Trophoblast cell (in vitro differentiated cells and primary cell): ENCODE measurements around the gene ZNF575.
"Not testable (repeated sequence)": the region's sequence is repeated elsewhere in the genome, so short reads cannot be mapped to it uniquely, and the experiment has no call there.

Source experiments
- DNase-seq, 2 donors: peaks; one replicate each; pipeline ENCODE4 v3.0.0-alpha.2; 2016
- H2AFZ ChIP-seq: 2 replicates; pipeline ENCODE4 v1.6.1; 2013; ENCODE audit warnings: low read length, moderate library complexity, mild to moderate bottlenecking; ENCODE audit not compliant: insufficient read depth, poor library complexity
- H2AK5ac ChIP-seq: 2 replicates; pipeline ENCODE4 v1.6.1; 2013; ENCODE audit warnings: mild to moderate bottlenecking, low read length
- H2BK120ac ChIP-seq: 2 replicates; pipeline ENCODE4 v1.6.1; 2013; ENCODE audit warnings: low read length, mild to moderate bottlenecking, moderate library complexity; ENCODE audit not compliant: insufficient read depth, poor library complexity
- H2BK12ac ChIP-seq: 2 replicates; pipeline ENCODE4 v1.6.1; 2013; ENCODE audit warnings: mild to moderate bottlenecking, low read length, moderate library complexity
- H2BK5ac ChIP-seq: 2 replicates; pipeline ENCODE4 v1.6.1; 2013; ENCODE audit warnings: low read length, low read depth, moderate library complexity, mild to moderate bottlenecking; ENCODE audit not compliant: poor library complexity
- H3K14ac ChIP-seq: 2 replicates; pipeline ENCODE4 v1.6.1; 2013; ENCODE audit warnings: mild to moderate bottlenecking, low read length
- H3K18ac ChIP-seq: 2 replicates; pipeline ENCODE4 v1.6.1; 2013; ENCODE audit warnings: mild to moderate bottlenecking, low read length
- H3K23ac ChIP-seq: 2 replicates; pipeline ENCODE4 v1.6.1; 2013; ENCODE audit warnings: low read length
- H3K27ac ChIP-seq: 2 replicates; pipeline ENCODE4 v1.5.1; 2013; ENCODE audit warnings: low read depth, mild to moderate bottlenecking, inconsistent platforms, low read length, moderate library complexity
- H3K27me3 ChIP-seq: 2 replicates; pipeline ENCODE4 v1.6.1; 2013; ENCODE audit warnings: inconsistent platforms, mild to moderate bottlenecking, low read length, moderate library complexity; ENCODE audit not compliant: insufficient read depth
- H3K36me3 ChIP-seq, 2 experiments: 1 replicate in 1 of 2; 2 replicates in 1 of 2; pipeline ENCODE4 v1.6.1; 2013; ENCODE audit warnings: low read length in 2 of 2, mild to moderate bottlenecking in 2 of 2, moderate library complexity in 1 of 2; ENCODE audit not compliant: insufficient read depth in 2 of 2, control insufficient read depth in 1 of 2
- H3K4ac ChIP-seq: 2 replicates; pipeline ENCODE4 v1.6.1; 2013; ENCODE audit warnings: low read depth, mild to moderate bottlenecking, low read length, moderate library complexity
- H3K4me1 ChIP-seq, 2 experiments: 1 replicate in 1 of 2; 2 replicates in 1 of 2; pipeline ENCODE4 v1.6.1; 2013; ENCODE audit warnings: low read length in 2 of 2, mild to moderate bottlenecking in 2 of 2, moderate library complexity in 1 of 2; ENCODE audit not compliant: insufficient read depth in 2 of 2, control insufficient read depth in 1 of 2
- H3K4me2 ChIP-seq: 2 replicates; pipeline ENCODE4 v1.6.1; 2013; ENCODE audit warnings: inconsistent platforms, mild to moderate bottlenecking, low read length, moderate library complexity
- H3K4me3 ChIP-seq: 2 replicates; pipeline ENCODE4 v1.5.1; 2013; ENCODE audit warnings: mild to moderate bottlenecking, low read depth, low read length, inconsistent platforms
- H3K79me1 ChIP-seq: one replicate; pipeline ENCODE4 v1.6.1; 2013; ENCODE audit warnings: low read length
- H3K79me2 ChIP-seq: 2 replicates; pipeline ENCODE4 v1.6.1; 2013; ENCODE audit warnings: low read length, mild to moderate bottlenecking; ENCODE audit not compliant: control insufficient read depth, insufficient read depth, poor library complexity
- H3K9ac ChIP-seq: 2 replicates; pipeline ENCODE4 v1.6.1; 2013; ENCODE audit warnings: mild to moderate bottlenecking, low read length
- H3K9me3 ChIP-seq: 2 replicates; pipeline ENCODE4 v1.6.1; 2013; ENCODE audit warnings: low read depth, mild to moderate bottlenecking, control low read depth, inconsistent platforms, low read length; ENCODE audit not compliant: insufficient read depth
- H4K12ac ChIP-seq: 2 replicates; pipeline ENCODE4 v1.6.1; 2013; ENCODE audit warnings: low read depth, mild to moderate bottlenecking, low read length, moderate library complexity
- H4K8ac ChIP-seq: 2 replicates; pipeline ENCODE4 v1.6.1; 2013; ENCODE audit warnings: low read depth, mild to moderate bottlenecking, low read length, moderate library complexity
- H4K91ac ChIP-seq: one replicate; pipeline ENCODE4 v1.6.1; 2013; ENCODE audit warnings: low read depth, mild to moderate bottlenecking, low read length, moderate library complexity
- WGBS: extraction: QIAGEN DNeasy Blood & Tissue Kit; methylation state at CpG from one replicate; pipeline ENCODE4 v1.1.7; 2013; ENCODE audit warnings: missing lambda C conversion rate; ENCODE audit not compliant: insufficient read length, insufficient coverage; ENCODE audit errors: extremely low coverage; 5-methylcytosine and 5-hydroxymethylcytosine counted together

The ZNF575 gene

DNA sequence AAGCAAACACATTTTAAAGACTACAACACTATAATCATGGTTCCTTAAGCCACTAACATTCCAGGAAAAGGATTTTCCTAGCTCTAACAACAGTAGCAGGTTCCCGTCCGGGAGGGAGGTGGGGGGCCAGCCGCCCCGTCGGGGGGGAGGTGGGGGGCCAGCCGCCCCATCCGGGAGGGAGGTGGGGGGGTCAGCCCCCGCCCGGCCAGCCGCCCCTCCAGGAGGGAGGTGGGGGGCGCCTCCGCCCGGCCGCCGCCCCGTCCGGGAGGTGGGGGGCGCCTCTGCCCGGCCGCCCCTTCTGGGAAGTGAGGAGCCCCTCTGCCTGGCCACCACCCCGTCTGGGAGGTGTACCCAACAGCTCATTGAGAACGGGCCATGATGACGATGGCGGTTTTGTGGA, 14.9 kb downstream of the ZNF575 start:
- H4K91ac ChIP-seq, H3K27me3 ChIP-seq, H2BK120ac ChIP-seq, H4K12ac ChIP-seq, H3K9me3 ChIP-seq, DNase-seq, H2BK12ac ChIP-seq, H3K23ac ChIP-seq, H4K8ac ChIP-seq, H3K9ac ChIP-seq, H3K4me3 ChIP-seq, H3K18ac ChIP-seq, H2BK5ac ChIP-seq, H3K4ac ChIP-seq, H3K79me1 ChIP-seq, H3K4me1 ChIP-seq, H2AFZ ChIP-seq, H3K79me2 ChIP-seq, H3K27ac ChIP-seq, H3K14ac ChIP-seq, H2AK5ac ChIP-seq, H3K4me2 ChIP-seq: not testable (repeated sequence)
- H3K36me3 ChIP-seq: peaks cover 59 to 69% of the 10 kb centered on the region in 2 experiments
- no CpG with 5 or more reads among the region's 24 CpGs for WGBS

DNA sequence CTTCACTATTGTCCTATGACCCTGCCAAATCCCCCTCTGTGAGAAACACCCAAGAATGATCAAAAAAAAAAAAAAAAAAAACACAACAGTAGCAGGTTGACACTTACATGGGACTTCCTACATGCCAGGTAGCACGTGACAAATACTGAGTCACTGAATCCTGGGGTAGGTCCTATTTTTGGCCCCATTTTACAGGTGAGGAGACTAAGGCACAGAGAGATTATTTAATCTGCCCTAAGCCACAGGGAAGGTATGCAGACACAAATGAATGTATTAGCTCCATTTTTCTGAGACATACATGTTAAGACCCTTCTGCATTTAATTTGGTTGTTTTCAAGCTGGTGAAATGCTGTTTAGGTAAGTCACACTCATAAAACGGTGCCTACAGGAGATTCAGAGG, 15.7 kb downstream of the ZNF575 start:
- H4K91ac ChIP-seq: no peak overlapping the region
- no CpG with 5 or more reads among the region's 2 CpGs for WGBS
- no peaks in the 10 kb centered on the region for H3K4me1 ChIP-seq
- no peaks in the 10 kb centered on the region for H3K27me3 ChIP-seq
- no peaks in the 10 kb centered on the region for H3K79me1 ChIP-seq
- H3K4me2 ChIP-seq: no peak overlapping the region
- H3K14ac ChIP-seq: no peak overlapping the region
- no peak overlapping the region for H3K23ac ChIP-seq
- DNase-seq: no peak
- no peak overlapping the region for H2AK5ac ChIP-seq
- no peak overlapping the region for H2BK120ac ChIP-seq
- peaks cover 3% of the 10 kb centered on the region for H3K9me3 ChIP-seq
- no peak overlapping the region for H4K8ac ChIP-seq
- no peaks in the 10 kb centered on the region for H3K79me2 ChIP-seq
- H2BK5ac ChIP-seq: no peak overlapping the region
- no peak overlapping the region for H3K4ac ChIP-seq
- H3K9ac ChIP-seq: no peak overlapping the region
- no peak overlapping the region for H2AFZ ChIP-seq
- H3K4me3 ChIP-seq: no peak overlapping the region
- H3K18ac ChIP-seq: no peak overlapping the region
- H3K36me3 ChIP-seq: peaks cover 58 to 69% of the 10 kb centered on the region in 2 experiments
- H3K27ac ChIP-seq: no peak overlapping the region
- no peak overlapping the region for H4K12ac ChIP-seq
- H2BK12ac ChIP-seq: no peak overlapping the region

GRCh38 chr19:43551399-43552197, 18.6 kb downstream of the ZNF575 start:
- Histone ChIP-seq H3K23ac (no peak overlapping the region), H3K4me3 (no peak overlapping the region), H2BK5ac (no peak overlapping the region), H3K79me2 (no peaks in the 10 kb centered on the region), H2BK12ac (no peak overlapping the region), H3K4me1 (no peaks in the 10 kb centered on the region), H3K14ac (no peak overlapping the region), H2BK120ac (no peak overlapping the region), H3K79me1 (no peaks in the 10 kb centered on the region), H4K91ac (no peak overlapping the region), H3K27me3 (no peaks in the 10 kb centered on the region), H3K9ac (no peak overlapping the region), H3K4me2 (no peak overlapping the region), H2AK5ac (no peak overlapping the region), H3K18ac (no peak overlapping the region), H3K4ac (no peak overlapping the region), H3K36me3 (peaks cover 46 to 62% of the 10 kb centered on the region in 2 experiments), H3K9me3 (no peaks in the 10 kb centered on the region), H2AFZ (no peak overlapping the region), H3K27ac (no peak overlapping the region), H4K8ac (no peak overlapping the region), H4K12ac (no peak overlapping the region)
- no peak for DNase-seq
- WGBS: no CpG with 5 or more reads among the region's 23 CpGs

GRCh38 chr19:43552198-43552450, 19.1 kb downstream of the ZNF575 start:
- Histone ChIP-seq H2AFZ (no peak overlapping the region), H2AK5ac (no peak overlapping the region), H3K9ac (no peak overlapping the region), H4K12ac (no peak overlapping the region), H3K4me2 (no peak overlapping the region), H3K4me1 (no peaks in the 10 kb centered on the region), H4K8ac (no peak overlapping the region), H2BK120ac (no peak overlapping the region), H2BK5ac (no peak overlapping the region), H3K27me3 (no peaks in the 10 kb centered on the region), H3K18ac (no peak overlapping the region), H3K79me2 (no peaks in the 10 kb centered on the region), H4K91ac (no peak overlapping the region), H3K14ac (no peak overlapping the region), H3K79me1 (no peaks in the 10 kb centered on the region), H3K4ac (no peak overlapping the region), H3K9me3 (no peaks in the 10 kb centered on the region), H3K36me3 (peaks cover 43 to 57% of the 10 kb centered on the region in 2 experiments), H3K4me3 (no peak overlapping the region), H2BK12ac (no peak overlapping the region), H3K23ac (no peak overlapping the region), H3K27ac (no peak overlapping the region)
- no peak for DNase-seq
- no CpG with 5 or more reads among the region's 3 CpGs for WGBS
